SU-DHL-6 (cell line): ENCODE measurements around the gene HES4.

Source experiments
- CTCF ChIP-seq: fragments of 200-600 bp; sonication (generic); IDR thresholded peaks from one replicate; pipeline ENCODE4 v1.5.1; 2017; ENCODE audit warnings: antibody characterized with exemption, mild to moderate bottlenecking, low read length, moderate library complexity; ENCODE audit not compliant: insufficient read depth, poor library complexity, severe bottlenecking
- EZH2phosphoT487 ChIP-seq: fragments of 200-600 bp; sonication (generic), shearing (Covaris generic); conservative IDR thresholded peaks from 2 replicates; pipeline ENCODE4 v1.6.1; 2018; ENCODE audit warnings: mild to moderate bottlenecking, antibody characterized with exemption, low read length, moderate library complexity, mixed read lengths

- no peak for TF ChIP-seq CTCF
- TF ChIP-seq EZH2phosphoT487: no peak
Observed at GRCh38 chr1:993379-993995, 6.4 kb downstream of the HES4 start.
